Endodermal cell (in vitro differentiated cells): ENCODE measurements around the gene HAP1. TPM values are rescaled to one million over a fixed set of nuclear protein-coding genes. Genes with fewer than 3 reads are reported as not detected.

ENCODE experiments used
- DNase-seq: peaks from one replicate; pipeline ENCODE4 v3.0.0-alpha.2; 2017
- H3K27ac ChIP-seq: 2 replicates; pipeline ENCODE4 v1.5.1; 2013; ENCODE audit warnings: mild to moderate bottlenecking, low read depth, low read length, moderate library complexity
- H3K27me3 ChIP-seq: 2 replicates; pipeline ENCODE4 v1.6.1; 2013; ENCODE audit warnings: mild to moderate bottlenecking, low read length, moderate library complexity; ENCODE audit not compliant: insufficient read depth, control insufficient read depth, poor library complexity, severe bottlenecking
- H3K36me3 ChIP-seq: 2 replicates; pipeline ENCODE4 v1.7.0; 2013; ENCODE audit warnings: mild to moderate bottlenecking, low read length, moderate library complexity; ENCODE audit not compliant: control insufficient read depth, insufficient read depth
- H3K4me1 ChIP-seq: one replicate; pipeline ENCODE4 v1.7.0; 2013; ENCODE audit warnings: low read length; ENCODE audit not compliant: control insufficient read depth, insufficient read depth
- H3K4me3 ChIP-seq: 2 replicates; pipeline ENCODE4 v1.5.1; 2013; ENCODE audit warnings: mild to moderate bottlenecking, low read length, moderate library complexity
- H3K9ac ChIP-seq: 2 replicates; pipeline ENCODE4 v1.6.1; 2013; ENCODE audit warnings: mild to moderate bottlenecking, low read length, moderate library complexity; ENCODE audit not compliant: poor library complexity, severe bottlenecking; ENCODE audit errors: extremely low read depth
- H3K9me3 ChIP-seq: 2 replicates; pipeline ENCODE4 v1.6.1; 2013; ENCODE audit warnings: mild to moderate bottlenecking, low read length, moderate library complexity; ENCODE audit not compliant: control insufficient read depth
- H3K27ac Mint-ChIP-seq: 2 replicates; pipeline ENCODE4 v1.8.0; 2020; ENCODE audit warnings: mixed read lengths
- H3K27me3 Mint-ChIP-seq: 2 replicates; pipeline ENCODE4 v1.8.0; 2021; ENCODE audit warnings: mild to moderate bottlenecking, mixed read lengths; ENCODE audit not compliant: insufficient read depth
- H3K36me3 Mint-ChIP-seq: 2 replicates; pipeline ENCODE4 v1.8.0; 2020; ENCODE audit warnings: low read depth, mixed read lengths
- H3K4me1 Mint-ChIP-seq: 2 replicates; pipeline ENCODE4 v1.8.0; 2020; ENCODE audit warnings: mixed read lengths
- H3K4me3 Mint-ChIP-seq: 2 replicates; pipeline ENCODE4 v1.8.0; 2020; ENCODE audit warnings: mild to moderate bottlenecking, moderate library complexity, mixed read lengths
- H3K9me3 Mint-ChIP-seq: 2 replicates; pipeline ENCODE4 v1.8.0; 2020; ENCODE audit warnings: mild to moderate bottlenecking, mixed read lengths
- CTCF ChIP-seq: fragments of 200-600 bp; sonication (generic); conservative IDR thresholded peaks from 2 replicates; pipeline ENCODE4 v1.5.0; 2021; ENCODE audit warnings: antibody characterized with exemption, mild to moderate bottlenecking
- WGBS, 2 experiments: methylation state at CpG; one replicate each; pipeline versions ENCODE4 v1.1.5 to v1.1.7; 2013; ENCODE audit warnings: missing lambda C conversion rate in 2 of 2, mixed read lengths in 1 of 2; ENCODE audit not compliant: insufficient coverage in 1 of 2, insufficient read length in 1 of 2; 5-methylcytosine and 5-hydroxymethylcytosine counted together
- total RNA-seq, 2 donors: library from RNA; stranded (reverse); fragmentation: NEBNext Ultra II Directional in 1 of 2; extraction: Animal tissue kit (Norgen Biotek cat#: 25700) in 1 of 2; gene quantifications; 2 replicates in 1 of 2; 3 replicates in 1 of 2; pipeline ENCODE4 v1.2.1, GENCODE V29; 2021

The HAP1 gene
- total RNA-seq, 2 donors from 2014 or later: 1.7 TPM

GRCh38 chr17:41692722-41693521 lies 41.5 kb downstream of the HAP1 start:
- H3K27ac Mint-ChIP-seq: peak overlapping the region; percentile 57
- WGBS, 2 experiments: 95 to 99% methylated on average over 9 to 11 of the region's 11 CpGs
- H3K4me3 Mint-ChIP-seq: no peak overlapping the region
- peak; percentile 74 for DNase-seq
- H3K27me3 ChIP-seq: no peaks in the 10 kb centered on the region
- H3K27ac ChIP-seq: no peak overlapping the region
- H3K4me1 Mint-ChIP-seq: peaks cover 12% of the 10 kb centered on the region
- H3K4me1 ChIP-seq: no peaks in the 10 kb centered on the region
- H3K9me3 Mint-ChIP-seq: peaks cover under 1% of the 10 kb centered on the region
- H3K9me3 ChIP-seq: no peaks in the 10 kb centered on the region
- H3K4me3 ChIP-seq: no peak overlapping the region
- H3K36me3 ChIP-seq: peaks cover 44% of the 10 kb centered on the region
- H3K27me3 Mint-ChIP-seq: no peaks in the 10 kb centered on the region
- H3K9ac ChIP-seq: no peak overlapping the region
- no peak for TF ChIP-seq CTCF
- peaks cover 36% of the 10 kb centered on the region for H3K36me3 Mint-ChIP-seq

DNA sequence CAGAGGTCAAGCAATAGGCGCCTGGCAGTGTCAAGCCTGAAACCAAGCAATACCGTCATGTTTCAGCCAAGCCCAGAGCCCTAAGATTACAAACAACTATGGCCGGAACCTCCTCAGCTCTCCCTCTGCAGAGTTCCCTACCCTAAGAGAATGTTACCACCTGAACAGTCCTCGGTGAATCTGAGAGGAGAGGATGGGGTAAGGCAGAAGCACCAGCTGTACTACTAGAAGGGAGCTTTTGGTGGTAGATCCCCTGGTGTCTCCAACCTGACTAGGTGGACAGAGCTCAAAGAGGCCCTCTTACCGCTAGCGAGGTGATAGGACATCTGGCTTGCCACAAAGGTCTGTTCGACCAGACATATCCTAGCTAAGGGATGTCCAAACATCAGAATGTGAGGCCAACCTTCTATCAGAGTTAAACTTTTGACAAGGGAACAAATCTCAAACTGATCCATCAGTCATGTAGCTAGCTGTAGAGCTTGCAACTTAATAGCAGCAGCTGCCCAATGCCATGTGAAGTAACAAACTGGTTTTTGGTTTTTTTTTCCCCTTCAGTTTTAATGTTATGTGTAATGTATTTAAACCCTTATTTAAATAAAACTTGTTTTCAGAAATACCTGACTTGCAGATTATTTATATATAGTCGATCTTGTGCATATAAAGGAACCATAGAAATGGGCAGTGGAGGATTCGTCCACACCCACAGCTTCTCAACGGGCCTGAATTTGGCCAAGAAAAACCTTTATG lies 43.2 kb downstream of the HAP1 start:
- peak; percentile 57 for DNase-seq
- Histone ChIP-seq H3K27ac (no peak overlapping the region), H3K9me3 (peaks cover 7% of the 10 kb centered on the region), H3K36me3 (peaks cover 44% of the 10 kb centered on the region), H3K27me3 (no peaks in the 10 kb centered on the region), H3K4me1 (no peaks in the 10 kb centered on the region), H3K4me3 (peak overlapping the region; percentile 91), H3K9ac (peak overlapping the region; percentile 99)
- Mint-ChIP-seq H3K4me3 (peak overlapping the region; percentile 99), H3K9me3 (peaks cover 8% of the 10 kb centered on the region), H3K36me3 (peaks cover 36% of the 10 kb centered on the region), H3K27me3 (no peaks in the 10 kb centered on the region), H3K4me1 (peaks cover 11% of the 10 kb centered on the region), H3K27ac (peak overlapping the region; percentile 98)
- TF ChIP-seq CTCF: no peak
- 95% methylated on average over 7 to 10 of the region's 10 CpGs for whole genome bisulfite sequencing, 2 experiments

- H3K27ac Mint-ChIP-seq: peak overlapping the region; percentile 98
- Histone ChIP-seq H3K9ac (peak overlapping the region; percentile 99), H3K4me3 (peak overlapping the region; percentile 91), H3K4me1 (no peaks in the 10 kb centered on the region), H3K27me3 (no peaks in the 10 kb centered on the region), H3K9me3 (peaks cover 7% of the 10 kb centered on the region), H3K27ac (no peak overlapping the region), H3K36me3 (peaks cover 44% of the 10 kb centered on the region)
- no peaks in the 10 kb centered on the region for H3K27me3 Mint-ChIP-seq
- no peak for TF ChIP-seq CTCF
- WGBS, 2 experiments: 94 to 100% methylated on average over 2 of the region's 2 CpGs
- DNase-seq: peak; percentile 36
- H3K4me1 Mint-ChIP-seq: peaks cover 9% of the 10 kb centered on the region
- peak overlapping the region; percentile 99 for H3K4me3 Mint-ChIP-seq
- peaks cover 15% of the 10 kb centered on the region for H3K9me3 Mint-ChIP-seq
- H3K36me3 Mint-ChIP-seq: peaks cover 36% of the 10 kb centered on the region
Observed at GRCh38 chr17:41690497-41690896, 43.9 kb downstream of the HAP1 start.
